T47D (cell line): ENCODE measurements around the gene CTSH.
"Not testable (repeated sequence)": the region's sequence is repeated elsewhere in the genome, so short reads cannot be mapped to it uniquely, and the experiment has no call there.

Experiments used
- DNase-seq, 2 experiments: peaks; one replicate each; pipeline versions ENCODE4 v3.0.0 to v3.0.0-alpha.2; 2011 to 2012; ENCODE audit warnings: low read depth in 1 of 2, low spot score in 1 of 2
- JUND ChIP-seq: IDR thresholded peaks from 2 replicates; pipeline ENCODE4 v1.6.1; 2012; ENCODE audit warnings: low read depth
- in situ Hi-C: cut with HindIII; loops from 2 replicates; pipeline ENCODE4 v1.10.0; 2016; ENCODE audit warnings: low sequenced_read_pairs, low pct_unique_long_range_greater_than_20kb

Gene CTSH

DNA sequence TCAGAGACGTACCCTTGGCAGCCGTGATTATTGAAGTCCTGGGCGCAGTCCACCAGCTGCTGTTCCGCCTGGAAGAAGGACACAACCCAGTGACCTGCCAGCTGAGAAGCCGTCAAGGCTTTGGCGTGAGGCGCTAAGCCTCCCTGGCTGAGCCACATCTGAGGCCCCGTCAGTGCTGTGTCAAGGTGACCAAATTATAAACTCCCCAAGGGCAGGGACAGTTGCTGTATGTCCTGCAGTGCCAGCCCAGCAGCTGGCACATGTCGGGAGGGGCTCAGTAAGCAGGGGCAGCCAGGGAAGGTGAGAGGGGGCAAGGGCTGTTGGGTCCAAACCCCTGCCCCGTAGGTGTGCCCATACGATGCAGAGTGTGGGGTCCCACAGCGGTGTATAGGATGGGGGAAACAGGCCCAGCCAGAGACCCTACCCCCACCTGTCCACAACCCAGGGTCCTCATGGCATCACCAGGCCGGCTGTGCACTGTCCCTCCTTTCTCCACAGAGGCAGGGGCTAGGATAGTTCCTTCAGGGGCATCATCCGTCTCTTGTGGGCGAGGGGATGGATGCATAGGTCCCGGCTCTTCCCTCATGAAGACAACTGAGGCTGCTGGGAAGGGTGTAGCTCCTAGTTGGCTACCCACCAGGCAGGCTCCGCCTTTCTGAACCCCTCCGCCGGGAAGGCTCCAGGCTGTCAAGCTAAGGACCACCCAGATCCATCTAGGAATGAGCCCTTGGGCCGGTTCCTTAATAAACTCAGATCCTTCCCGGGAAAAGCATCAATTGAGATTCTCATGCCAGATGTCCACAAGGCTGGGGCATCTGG, 13.2 kb downstream of the CTSH start:
- peak in 1 of 2 experiments; percentile 60 for DNase-seq
- no peak for TF ChIP-seq JUND
- in situ Hi-C loops, result no loop called here

DNA sequence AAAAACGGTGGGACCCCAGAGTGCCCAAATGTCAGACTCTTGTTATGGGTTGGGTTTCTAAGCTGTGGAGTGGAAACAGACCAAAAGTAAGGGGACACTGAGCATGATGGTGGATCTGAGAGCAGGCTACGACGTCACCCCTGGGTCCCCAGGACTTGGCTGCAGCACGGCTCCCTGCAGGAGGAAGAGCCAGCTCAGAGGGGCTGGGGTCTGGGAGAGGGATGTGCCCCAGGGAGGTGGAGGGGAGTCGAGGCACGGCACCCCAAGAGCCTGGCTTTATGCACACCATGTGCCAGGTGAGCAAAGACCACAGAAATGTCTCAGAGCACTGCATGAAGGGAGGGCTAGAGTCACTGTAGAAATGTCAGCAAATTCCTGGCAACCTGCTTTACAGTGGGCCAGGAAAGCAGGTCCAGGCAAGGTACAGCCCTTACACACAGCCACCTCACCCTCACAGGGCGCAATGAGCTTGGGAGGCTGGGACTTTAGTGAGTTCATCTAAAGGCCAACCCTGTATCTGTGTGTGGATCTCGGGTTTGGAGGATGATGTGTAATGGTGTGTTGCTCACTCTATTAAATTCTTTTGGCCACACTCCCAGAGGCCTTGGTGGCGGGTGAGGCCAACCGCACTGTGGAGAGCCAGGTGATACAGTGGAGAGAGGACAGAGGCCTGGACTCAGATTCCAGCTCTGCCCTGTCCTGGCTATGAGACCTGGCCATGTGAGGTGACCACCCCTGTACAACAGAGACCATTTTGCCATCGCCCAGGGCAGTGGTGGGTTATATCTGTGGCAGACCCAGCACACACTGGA, 14.1 kb downstream of the CTSH start:
- in situ Hi-C loops, result no loop called here
- peak; percentile 62; the same call in 1 of the 2 replicates for TF ChIP-seq JUND

DNA sequence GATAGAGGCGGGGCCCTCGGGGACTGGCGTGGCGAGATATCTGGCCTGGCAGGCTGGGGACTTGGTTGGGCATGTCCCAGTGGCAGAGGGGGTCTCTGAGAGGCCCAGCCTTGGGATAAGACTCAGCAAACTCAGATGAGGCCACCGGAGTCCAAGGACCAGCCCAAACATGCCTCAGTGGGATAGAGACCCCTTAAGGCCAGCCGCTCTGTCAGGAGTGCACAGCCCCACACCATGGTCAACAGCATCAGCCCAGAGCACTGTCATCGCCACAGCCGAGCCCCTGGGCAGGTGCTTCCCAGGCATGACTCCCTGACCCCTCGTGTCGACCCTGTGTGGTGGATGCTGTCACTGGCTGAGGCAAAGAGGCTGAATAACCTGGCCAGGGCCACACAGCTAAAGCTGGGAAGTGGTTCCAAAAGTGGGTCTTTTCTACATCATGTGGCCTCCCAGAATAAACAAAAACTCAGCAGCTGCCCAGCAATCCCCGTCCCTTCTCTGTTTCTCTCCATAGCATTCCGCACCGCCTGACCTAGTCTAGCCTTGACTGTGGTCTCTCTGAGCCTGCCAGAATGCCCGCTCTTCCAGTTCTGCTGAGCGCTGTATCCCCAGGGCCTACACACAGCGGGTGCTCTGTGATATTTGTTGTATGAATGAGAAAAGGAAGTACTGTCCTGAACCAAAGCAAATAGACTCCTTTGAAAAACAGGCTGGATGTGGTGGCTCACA, 15.1 kb downstream of the CTSH start:
- in situ Hi-C loops, result no loop called here
- peak; percentile 17; the same call in 1 of the 2 replicates for TF ChIP-seq JUND
- DNase-seq, result peak; percentile 85 to 97

More for the DNA sequence above, 14.1 kb downstream of the CTSH start:
- DNase-seq, result peak; percentile 56 to 97

DNA sequence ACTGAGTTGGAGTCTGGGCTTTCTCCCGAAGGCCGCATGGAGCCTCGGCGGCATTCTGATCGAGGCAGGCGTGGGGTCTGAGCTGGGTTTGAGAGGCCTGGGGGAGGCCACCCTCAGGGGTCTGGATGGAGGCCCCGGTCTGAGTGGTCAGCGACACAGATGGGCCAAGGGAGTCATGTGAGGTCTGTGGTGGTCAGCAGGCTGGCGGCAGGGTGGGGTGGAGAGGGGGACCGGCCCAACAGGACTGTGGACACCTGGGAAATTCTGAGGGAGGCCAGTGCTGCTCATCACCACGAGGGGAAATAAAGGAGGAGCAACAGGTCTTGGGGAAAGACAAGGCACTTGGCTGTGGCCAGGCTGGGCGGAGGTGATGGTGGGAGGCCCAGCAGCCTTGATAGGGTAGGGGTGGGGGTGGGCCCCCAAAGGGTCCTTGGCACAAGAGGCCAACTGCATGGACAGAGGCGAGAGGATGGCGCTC, 16.2 kb downstream of the CTSH start:
- DNase-seq, result no peak

DNA sequence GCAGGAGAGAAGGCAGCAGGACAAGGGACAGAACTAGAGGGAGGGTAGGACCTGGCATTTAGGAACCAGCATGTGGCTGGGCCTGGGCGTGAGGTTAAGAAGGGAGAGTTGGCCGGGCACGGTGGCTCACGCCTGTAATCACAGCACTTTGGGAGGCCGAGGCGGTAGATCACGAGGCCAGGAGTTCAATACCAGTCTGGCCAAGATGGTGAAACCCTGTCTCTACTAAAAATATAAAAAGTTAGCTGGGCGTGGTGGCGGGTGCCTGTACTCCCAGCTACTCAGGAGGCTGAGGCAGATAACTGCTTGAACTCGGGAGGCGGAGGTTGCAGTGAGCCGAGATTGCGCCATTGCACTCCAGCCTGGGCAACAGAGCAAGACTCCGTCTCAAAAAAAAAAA, 16.7 kb downstream of the CTSH start:
- not testable (repeated sequence) for DNase-seq

More for the DNA sequence above, 16.2 kb downstream of the CTSH start:
- in situ Hi-C loops, result no loop called here
- TF ChIP-seq JUND, result no peak

DNA sequence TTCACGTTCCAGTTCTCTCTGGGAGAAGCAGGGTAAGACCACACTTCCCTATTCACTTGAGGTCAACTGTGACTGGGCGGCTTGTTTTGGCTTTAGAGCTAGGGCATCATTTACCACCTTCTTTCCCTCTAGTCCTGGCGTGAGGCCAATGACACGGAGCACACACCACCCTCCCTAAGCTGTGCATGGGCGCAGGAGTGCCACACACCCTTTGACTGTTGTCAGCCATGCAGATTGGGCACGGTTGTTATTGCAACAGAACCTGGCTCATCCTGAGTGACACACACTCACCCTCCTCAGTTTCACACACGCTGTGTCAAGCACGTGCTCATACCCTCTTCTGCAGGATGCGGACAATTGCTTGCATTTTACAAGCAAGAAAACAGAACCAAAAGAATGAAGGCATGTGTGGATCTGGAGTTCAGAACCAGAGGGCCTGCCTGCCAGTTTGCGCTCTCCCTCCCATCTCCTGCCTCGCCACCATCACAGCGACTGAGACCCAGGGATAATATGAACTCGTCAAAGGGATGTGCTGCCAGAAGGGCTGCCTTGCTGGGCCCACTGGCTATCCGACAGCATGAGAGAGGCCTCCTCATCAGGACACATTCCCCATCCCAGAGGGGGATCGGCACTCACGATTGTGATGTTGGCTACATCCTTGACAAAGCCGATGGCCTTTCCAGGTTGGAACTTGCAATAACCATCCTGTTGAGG, 17.6 kb downstream of the CTSH start:
- no peak for TF ChIP-seq JUND
- no peak for DNase-seq
- in situ Hi-C loops, result no loop called here

More for the DNA sequence above, 16.7 kb downstream of the CTSH start:
- in situ Hi-C loops, result not testable (repeated sequence)

DNA sequence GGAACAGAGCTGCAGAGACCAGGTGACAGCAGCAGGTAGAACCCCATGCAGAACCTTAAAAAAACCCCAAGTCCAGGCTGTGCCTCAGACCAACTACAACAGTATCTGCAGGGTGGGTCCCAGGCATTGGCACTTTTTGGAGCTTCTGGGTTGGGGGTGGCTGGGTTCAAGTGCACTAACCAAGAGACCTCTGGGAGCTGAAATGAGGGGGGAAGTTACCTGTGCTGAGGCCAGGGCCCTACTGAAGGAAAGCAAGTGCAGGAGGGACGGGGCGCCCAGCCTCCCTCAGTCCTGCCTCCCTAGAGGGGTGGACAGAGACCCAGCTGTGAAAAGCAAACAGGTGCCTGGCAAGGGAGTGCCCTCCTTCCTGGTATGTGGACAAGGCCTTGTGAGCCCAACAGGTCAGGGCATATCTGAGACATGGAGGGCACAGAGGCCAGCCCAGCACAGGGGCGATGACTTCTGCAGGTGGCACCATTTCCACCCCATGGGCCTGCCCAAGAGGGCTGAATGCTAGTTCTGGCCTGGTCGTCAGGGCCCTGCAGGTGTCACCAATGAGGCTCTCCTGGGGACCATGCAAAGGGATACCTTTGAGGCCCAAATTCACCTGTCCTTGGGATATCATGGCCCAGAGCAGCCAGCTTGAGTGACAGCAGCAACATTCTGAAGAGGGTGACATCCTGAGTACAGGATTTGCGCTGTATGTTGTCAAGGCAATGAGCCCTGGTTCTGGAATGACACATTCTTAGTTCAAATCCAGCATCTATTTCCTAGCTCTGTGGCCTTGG, 18.7 kb downstream of the CTSH start:
- peak in 1 of 2 experiments; percentile 42 for DNase-seq
- in situ Hi-C loops, result no loop called here
- no peak for TF ChIP-seq JUND

DNA sequence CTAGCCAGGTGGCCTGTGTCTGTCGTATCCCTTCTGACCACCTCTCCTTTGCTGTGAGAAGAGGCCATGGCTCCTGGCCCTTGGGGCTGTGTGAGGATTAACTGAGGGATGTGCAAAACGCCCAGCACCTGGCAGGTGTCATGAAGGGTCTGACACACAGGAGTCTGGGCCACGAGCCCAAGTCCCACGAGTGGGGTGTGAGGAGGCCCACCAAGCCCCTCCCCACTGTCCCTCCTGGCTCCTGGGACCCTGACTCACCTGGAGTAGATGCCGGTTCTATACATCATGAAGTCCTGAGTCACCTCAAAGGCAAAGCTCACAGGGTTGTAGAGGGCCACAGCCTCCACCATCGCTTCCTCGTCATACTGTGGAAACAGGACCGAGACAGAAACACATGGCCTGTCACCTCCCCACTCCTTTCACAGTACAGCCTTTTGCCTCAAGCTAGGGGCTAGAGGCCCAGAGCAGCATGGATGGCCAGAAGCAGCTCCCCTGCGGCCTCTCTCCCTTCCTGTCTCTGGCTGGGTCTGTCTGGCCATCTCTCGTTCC, 19.7 kb downstream of the CTSH start:
- DNase-seq, result no peak
- in situ Hi-C loops, result no loop called here
- no peak for TF ChIP-seq JUND

DNA sequence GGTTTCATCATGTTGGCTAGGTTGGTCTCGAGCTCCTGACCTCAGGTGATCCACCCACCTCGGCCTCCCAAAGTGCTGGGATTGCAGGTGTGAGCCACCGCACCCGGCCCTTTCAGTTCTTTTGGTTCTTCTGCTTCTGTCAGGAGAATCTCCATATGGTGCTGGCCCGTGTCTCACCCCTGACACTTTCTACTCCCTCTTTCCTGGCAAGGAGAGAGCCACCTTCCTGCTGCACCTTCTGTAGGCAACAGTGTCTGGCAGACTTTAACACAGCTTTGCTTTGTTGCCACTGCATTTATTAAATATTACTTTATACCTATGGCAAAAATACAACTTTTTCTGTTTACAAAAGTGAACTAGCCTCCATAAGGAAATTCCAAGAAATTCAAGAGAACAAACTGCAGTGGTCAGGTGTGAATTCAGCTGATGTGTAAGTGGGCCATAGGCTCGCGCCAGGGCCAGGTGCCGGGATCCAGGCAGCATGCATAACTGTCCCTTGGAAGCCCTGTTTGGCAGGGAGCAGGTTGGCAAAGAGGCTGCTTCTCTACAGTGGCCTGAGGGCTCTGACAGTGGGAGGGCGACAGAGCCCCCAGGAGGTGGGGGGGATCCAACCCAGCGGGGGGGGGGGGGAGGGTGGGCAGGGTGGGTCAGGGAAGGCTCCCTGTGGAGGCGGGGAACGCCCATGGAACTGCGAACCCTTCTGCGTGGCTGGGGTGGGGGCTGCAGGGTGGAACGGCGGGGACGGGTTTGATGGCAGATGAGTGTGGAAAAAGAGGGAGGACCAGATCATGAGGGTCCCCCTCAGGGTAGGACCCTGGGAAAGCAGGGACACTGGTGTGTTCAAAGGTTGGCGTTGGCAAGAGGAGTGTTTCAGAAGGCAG, 21.1 kb downstream of the CTSH start:
- in situ Hi-C loops, result no loop called here
- DNase-seq, result no peak
- no peak for TF ChIP-seq JUND

DNA sequence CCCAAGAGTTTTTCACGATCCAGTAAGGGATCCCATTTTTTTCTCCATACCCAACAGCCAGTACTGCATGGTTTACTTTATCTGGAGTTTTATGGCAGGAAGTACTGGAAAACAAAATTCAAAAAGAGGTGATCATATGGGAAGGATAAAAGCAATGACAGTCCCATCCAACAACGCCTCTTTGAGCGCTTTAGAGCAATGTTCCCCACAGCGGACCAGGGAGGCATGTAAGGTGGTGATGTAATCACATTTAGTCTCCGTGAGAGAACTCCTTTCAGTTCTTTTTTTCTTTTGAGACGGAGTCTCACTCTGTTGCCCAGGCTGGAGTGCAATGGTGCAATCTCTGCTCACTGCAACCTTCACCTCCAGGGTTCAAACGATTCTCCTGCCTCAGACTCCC, 21.8 kb downstream of the CTSH start:
- no peak for DNase-seq
- in situ Hi-C loops, result no loop called here
- no peak for TF ChIP-seq JUND
